Measurements from ENCODE around the gene EPS15. TPM values are rescaled to one million over a fixed set of nuclear protein-coding genes. Genes with fewer than 3 reads are reported as not detected.

The EPS15 gene
- total and polyA plus RNA-seq, 2 of the 8 experiments (the other 6 are each of a cell fraction or from before 2014, with no cell fraction given), result 15.9 to 57.2 TPM

- TF ChIP-seq JUN (IDR thresholded peaks at IDR 0.05; ENCODE audit: low read depth, low read length) (no peak), SIX5 (IDR thresholded peaks at IDR 0.05; ENCODE audit: low read depth, low read length) (no peak), SIRT6 (IDR thresholded peaks at IDR 0.05; ENCODE audit: low read length) (no peak), SAP30 (IDR thresholded peaks at IDR 0.05; ENCODE audit: insufficient read depth, insufficient replicate concordance, low read length) (no peak)
Measured at GRCh38 chr1:51566260-51566659, 47.2 kb upstream of the EPS15 start (continued).

Data from H1 (cell line).